Measurements from ENCODE around the gene CEP250.
"Not testable (repeated sequence)": the region's sequence is repeated elsewhere in the genome, so short reads cannot be mapped to it uniquely, and the experiment has no call there.

Gene CEP250

DNA sequence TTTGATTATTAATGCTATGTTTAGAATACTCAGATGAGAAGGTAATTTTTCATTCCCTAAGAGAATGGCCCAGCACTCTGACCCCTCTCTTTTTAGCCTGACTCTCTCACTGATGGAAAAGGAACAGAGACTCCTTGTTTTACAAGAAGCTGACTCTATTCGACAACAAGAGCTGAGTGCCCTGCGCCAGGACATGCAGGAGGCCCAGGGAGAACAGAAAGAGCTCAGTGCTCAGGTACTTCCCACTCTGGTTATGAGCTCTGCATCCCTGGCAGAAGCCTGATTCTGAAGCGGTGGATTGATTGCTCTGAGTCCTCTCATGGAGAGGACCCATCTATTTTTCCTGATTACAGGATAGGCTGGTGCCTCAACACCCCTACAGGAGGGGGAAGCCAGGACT, 41.1 kb downstream of the CEP250 start:
- no peak for DNase-seq

DNA sequence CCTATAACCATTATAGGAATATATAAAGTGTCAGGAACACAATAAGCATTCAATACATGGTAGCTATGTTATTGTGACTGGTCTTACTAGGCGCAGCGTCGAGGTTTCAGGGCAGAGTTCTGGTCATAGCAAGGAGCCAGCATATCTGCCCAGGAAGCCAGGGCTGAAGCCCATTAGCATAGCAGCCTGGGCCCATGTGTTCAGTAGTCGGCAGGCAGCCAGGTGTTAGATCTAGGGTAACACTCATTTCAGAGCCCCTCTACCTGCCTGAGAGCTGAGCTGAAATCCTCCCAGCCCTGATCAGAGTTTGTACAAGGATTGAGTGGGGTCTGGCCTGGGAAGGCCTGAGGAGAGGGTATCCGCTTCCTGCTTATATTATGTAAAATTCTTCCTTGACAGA, 41.9 kb downstream of the CEP250 start:
- DNase-seq: no peak

DNA sequence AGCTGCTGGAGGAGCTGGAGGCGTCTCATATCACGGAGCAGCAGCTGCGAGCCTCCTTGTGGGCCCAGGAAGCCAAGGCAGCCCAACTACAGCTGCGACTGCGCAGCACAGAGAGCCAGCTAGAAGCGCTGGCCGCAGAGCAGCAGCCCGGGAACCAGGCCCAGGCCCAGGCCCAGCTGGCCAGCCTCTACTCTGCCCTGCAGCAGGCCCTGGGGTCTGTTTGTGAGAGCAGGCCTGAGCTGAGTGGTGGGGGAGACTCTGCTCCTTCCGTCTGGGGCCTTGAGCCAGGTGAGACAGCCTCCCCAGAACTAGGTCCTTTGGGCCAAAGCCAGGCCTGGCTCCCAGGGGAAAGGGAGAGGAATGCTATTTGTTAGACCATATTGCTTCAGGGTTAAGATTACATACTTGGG, 42.4 kb downstream of the CEP250 start:
- peak in 51 of 56 donors; percentile 9 to 87 (median 57) for DNase-seq

DNA sequence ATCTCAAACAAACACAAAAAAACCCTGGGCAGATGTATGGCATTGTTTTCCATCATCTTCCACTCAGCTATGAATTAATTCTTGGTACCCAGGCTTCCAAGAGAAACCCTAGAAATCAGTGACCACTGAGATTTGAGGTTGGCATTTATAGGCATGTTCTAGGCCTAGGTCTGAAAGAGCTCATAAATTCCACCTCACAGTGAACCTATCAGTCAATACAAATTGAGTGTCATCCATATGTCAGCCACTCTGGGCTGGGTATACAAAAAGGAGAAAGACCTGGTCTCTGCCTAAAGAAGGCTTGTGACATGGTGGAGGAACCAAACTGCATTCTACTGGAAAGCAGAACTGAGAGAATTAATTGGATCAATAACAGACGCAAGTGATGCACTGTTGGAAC, 43.9 kb downstream of the CEP250 start:
- DNase-seq: no peak

DNA sequence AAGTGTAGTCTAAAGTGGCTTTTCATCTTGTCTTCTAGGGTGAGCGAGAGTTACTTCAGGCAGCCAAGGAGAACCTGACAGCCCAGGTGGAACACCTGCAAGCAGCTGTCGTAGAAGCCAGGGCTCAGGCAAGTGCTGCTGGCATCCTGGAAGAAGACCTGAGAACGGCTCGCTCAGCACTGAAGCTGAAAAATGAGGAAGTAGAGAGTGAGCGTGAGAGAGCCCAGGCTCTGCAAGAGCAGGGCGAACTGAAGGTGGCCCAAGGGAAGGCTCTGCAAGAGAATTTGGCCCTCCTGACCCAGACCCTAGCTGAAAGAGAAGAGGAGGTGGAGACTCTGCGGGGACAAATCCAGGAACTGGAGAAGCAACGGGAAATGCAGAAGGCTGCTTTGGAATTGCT, 47.0 kb downstream of the CEP250 start:
- peak in 1 of 56 donors; percentile 12 for DNase-seq

DNA sequence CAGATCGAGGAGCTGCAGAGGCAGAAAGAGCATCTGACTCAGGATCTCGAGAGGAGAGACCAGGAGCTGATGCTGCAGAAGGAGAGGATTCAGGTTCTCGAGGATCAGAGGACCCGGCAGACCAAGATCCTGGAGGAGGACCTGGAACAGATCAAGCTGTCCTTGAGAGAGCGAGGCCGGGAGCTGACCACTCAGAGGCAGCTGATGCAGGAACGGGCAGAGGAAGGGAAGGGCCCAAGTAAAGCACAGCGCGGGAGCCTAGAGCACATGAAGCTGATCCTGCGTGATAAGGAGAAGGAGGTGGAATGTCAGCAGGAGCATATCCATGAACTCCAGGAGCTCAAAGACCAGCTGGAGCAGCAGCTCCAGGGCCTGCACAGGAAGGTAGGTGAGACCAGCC, 47.9 kb downstream of the CEP250 start:
- no peak for DNase-seq

DNA sequence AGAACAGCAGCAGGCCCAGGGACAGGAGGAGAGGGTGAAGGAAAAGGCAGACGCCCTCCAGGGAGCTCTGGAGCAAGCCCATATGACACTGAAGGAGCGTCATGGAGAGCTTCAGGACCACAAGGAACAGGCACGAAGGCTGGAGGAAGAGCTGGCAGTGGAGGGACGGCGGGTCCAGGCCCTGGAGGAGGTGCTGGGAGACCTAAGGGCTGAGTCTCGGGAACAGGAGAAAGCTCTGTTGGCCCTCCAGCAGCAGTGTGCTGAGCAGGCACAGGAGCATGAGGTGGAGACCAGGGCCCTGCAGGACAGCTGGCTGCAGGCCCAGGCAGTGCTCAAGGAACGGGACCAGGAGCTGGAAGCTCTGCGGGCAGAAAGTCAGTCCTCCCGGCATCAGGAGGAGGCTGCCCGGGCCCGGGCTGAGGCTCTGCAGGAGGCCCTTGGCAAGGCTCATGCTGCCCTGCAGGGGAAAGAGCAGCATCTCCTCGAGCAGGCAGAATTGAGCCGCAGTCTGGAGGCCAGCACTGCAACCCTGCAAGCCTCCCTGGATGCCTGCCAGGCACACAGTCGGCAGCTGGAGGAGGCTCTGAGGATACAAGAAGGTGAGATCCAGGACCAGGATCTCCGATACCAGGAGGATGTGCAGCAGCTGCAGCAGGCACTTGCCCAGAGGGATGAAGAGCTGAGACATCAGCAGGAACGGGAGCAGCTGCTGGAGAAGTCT, 48.6 kb downstream of the CEP250 start:
- DNase-seq: peak in 12 of 56 donors; percentile 5 to 51 (median 14)

DNA sequence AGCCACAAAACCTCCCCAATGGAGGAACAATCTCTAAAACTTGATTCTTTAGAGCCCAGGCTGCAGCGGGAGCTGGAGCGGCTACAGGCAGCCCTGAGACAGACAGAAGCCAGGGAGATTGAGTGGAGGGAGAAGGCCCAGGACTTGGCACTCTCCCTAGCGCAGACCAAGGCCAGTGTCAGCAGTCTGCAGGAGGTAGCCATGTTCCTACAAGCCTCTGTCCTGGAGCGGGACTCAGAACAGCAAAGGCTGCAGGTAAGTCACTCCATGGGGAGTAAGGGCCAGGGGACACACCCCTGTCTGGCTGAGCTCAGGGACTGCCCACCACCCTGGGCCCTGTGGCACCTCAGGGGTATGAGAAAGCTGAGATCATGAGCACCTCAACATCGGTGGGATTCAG, 49.4 kb downstream of the CEP250 start:
- DNase-seq: no peak

DNA sequence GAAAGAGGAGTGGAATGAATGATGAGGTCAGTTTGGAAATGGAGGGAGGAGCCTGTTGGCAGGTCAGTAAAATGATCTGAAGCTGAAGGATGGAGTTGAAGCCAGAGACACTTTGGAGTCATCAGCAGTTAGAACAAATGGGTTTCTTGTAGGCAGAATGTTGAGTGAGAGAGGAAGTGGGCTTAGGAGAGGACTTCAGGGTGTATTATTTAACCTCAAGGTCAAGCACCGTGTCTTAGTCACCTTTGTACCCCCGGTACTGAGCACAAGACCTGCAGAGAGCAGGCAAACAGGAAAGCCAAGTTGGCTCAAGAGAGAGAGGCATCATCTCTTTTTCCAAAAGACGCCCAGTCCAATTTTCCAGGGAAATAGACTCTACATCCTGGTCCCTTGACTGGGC, 50.8 kb downstream of the CEP250 start:
- DNase-seq: no peak

DNA sequence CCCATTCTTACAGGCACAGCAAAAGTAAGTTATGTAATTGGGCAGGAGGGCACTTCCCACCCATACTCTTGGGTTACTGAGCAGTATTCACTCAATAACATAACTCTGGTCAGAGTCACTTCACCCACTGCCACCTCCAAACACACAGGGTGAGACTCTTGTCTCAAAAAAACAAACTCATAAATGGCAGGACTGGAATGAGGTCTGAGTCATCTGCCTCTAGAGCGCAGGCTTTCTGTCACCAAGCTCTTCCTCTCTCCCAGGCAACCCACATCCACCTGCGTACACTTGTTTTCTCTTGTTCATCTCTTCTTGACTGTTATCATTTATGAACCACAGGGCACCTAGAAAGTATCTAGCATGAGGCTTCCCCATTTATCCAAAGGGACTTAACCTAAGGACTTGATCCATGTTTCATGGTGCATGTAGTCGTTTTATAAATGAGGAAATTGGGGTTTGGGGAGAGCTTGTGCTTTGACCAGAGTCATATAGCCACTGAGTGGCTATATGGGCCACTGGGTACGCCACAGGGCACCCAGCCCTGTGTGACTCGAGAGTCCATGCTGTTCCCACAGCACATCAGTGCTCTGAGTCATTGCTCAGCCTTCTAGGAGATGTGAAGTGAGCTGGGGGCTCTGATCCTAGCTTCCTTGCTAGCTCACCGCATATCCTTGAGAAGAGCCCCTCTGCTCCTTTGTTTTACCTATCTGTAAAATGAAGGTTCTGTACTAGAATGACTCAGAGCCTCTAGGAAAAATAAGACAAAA, 51.7 kb downstream of the CEP250 start:
- no peak for DNase-seq

DNA sequence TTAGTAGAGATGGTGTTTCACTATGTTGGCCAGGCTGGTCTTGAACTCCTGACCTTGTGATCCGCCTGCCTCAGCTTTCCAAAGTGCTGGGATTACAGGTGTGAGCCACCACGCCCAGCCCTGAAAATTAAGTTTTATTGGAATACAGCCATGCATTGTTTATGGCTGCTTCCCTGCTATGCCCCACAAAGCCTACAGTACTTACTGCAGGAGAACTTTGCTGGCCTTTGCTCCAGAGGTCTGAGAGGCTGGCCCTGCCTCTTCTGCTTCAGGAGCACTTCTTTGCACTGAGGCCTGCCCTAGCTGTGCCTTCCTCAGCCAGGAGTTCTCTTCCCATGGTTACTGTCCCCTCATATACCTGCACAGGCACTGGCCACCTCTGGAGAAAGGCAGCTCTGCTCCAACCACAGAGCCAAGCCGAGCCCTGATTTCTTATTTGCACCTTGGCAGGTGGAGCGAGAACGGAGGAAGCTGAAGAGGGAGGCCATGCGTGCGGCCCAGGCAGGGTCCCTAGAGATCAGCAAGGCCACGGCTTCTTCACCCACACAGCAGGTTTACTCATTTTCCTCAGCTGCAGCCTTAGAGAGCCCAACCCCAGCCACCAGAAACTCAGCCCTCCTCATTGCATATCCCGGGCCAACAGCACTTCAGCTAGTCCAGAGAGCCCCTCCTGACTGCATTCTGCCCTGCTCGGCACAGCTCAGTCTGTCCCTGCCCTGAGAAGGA, 53.3 kb downstream of the CEP250 start:
- DNase-seq: no peak

DNA sequence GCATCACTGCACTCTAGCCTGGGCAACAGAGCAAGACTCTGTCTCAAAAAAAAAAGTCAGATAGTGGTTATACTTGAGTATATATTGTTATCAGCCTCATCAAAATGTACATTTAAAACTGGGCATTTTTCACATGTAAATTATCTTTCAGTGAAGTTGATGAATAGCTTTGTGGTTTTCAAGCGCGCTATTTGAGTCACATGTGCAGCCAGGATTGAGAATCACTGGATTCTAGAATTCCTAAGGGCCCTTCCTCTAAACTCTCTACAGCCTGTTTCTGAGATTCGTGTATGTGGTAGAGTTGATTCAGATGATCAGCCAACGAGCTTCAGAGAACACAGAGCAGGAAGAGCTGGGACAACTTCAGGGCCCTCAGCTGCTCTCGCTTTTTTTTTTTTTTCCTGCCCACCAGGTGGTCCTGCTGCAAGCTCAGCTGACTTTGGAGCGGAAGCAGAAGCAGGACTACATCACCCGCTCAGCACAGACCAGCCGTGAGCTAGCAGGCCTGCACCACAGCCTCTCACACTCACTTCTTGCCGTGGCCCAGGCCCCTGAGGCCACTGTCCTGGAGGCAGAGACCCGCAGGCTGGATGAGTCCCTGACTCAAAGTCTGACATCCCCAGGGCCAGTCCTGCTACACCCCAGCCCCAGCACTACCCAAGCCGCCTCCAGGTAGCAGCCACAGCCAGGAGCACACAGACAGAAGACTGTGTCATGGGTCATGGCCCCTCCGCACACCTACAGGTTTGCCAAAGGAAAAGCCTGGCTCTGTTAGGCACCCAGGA, 55.7 kb downstream of the CEP250 start:
- no peak for DNase-seq

DNA sequence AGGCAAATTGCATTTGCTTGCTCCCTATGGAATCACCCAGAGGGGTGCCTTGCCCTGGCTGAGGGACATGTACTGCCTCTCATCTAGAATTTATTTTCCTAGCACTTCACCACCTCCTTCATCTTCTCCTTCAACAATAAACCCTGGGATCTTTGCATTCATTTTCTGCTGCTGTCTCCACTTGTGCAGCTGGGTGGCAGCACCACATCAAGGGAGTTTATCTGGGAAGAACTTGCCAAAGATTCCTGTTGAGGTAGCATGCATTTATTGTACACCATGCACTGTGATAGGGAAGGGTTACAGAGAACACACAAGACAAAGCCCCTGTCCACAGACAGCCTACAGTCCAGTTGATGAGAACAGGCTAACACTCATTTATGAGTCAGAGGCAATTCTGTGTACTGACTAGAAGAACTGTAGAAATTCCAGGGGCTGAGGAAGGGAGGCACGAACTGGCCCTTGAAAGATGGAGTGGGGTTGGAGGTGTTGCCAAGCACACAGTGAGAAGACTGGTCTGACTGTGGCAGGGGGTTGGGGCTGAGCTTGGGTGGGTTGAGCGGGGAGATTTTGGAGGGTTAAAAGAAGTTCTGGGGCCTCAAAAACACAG, 56.5 kb downstream of the CEP250 start:
- DNase-seq: peak in 13 of 56 donors; percentile 3 to 37 (median 15)

DNA sequence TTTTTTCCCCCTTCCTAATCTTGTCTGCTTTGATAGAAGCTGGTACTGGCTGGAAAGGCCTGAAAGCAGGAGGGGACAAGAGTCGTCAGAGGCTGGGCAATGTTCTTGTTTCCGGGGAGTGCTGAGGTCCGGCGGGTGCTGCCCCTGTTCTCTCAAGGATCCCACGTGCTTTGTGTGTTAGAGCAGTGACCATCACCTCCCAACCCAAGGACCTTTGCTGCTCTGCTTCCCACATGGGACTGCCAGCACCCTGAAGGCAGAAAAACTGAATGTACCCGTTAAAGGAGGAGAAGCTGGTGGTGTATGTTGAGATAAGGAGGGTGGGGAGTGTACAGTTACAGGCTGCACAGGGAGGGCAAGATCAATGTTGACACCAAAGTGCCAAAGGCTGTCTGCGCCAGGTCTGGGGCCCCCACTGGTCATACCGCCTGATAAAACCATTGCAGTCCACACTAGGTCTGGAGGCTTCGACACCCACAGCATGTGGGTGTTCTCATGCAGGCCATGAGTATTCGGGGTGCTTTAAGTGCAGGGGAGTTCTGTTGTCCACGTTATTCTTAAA, 59.1 kb downstream of the CEP250 start:
- no peak for DNase-seq

DNA sequence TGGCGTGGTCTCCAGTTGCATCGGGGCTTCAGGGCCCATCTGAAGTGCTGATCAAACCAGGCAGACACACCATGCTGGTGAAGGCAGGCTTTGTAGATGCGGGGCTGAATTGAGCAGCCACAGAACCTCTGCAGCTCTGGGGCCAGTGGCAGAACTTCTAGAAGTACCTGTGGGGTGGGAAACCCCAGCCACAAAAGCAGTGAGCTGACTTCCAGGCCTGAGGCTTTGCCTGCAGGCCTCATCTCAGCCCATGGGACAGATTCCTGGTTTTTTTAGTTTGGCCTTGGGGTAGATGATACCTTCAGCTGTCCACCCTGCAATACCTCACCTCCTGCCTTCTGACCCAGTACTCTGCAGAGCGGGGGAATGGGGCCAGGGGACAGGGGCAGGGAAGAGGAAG, 59.9 kb downstream of the CEP250 start:
- no peak for DNase-seq

DNA sequence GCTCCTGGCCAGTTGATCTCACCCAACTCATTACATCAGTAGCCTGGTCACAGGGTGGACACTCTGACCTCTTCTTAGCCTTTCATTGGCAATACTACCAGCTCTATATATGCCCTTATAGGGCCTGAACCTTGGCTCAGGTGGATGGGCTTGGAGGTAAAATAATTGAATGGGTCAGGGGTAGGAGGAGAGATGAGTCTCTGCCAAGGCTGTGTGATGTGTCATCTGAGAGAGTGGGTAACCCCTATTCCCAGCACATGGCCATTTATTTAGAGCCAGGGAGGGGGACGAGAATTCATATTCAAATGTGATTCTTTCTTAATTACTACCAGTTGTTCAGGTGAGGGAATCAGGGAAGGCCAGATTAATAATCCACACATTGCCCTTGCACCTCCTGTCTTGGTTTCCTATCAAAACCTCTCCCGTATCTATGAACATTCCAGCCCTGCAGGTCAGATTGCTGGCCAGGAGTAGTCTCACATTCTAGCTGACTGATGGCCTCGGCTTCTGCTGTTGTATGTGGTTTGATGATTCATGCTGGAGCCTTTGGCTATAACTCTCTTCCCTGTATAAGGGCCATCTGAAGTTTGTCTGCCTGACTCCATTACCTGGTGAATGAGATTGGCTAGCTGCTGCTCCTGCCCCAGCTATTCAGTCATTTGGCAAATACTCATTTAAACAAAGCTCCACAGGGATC, 60.7 kb downstream of the CEP250 start:
- no peak for DNase-seq

DNA sequence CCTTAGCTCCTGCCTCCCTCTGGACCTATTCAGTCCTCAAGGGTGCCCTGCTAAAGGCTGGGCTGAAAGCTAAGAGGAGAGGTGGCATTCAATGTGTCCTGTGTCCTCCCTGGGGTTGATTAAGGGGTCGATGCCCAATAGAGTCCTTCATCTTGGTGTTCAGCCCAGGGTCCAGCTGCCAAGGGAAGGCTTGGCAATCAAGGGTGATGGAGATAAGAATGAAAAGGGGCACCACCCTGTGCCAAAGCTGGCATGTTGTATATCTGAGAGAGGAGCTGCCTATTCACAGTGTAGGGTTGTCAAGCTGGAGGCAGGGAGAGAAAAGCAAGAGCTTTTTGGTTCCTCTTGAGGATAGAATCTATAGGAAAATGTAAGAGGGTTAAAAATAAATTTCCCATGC, 61.7 kb downstream of the CEP250 start:
- DNase-seq: no peak

DNA sequence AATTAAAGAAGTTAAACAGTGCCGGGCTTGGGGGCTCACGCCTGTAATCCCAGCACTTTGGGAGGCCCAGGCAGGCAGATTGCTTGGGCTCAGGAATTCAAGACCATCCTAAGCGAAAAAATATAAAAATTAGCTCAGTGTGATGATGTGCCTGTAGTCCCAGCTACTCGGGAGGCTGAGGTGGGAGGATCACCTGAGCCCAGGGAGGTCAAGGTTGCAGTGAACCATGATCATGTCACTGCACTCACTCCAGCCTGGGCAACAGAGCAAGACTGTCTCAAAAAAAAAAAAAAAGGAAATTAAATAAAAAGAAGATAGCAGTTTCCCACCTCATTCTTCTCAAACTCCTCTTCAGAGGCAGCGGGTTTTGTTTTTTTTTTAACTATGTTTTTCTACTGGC, 62.4 kb downstream of the CEP250 start:
- not testable (repeated sequence) for DNase-seq

DNA sequence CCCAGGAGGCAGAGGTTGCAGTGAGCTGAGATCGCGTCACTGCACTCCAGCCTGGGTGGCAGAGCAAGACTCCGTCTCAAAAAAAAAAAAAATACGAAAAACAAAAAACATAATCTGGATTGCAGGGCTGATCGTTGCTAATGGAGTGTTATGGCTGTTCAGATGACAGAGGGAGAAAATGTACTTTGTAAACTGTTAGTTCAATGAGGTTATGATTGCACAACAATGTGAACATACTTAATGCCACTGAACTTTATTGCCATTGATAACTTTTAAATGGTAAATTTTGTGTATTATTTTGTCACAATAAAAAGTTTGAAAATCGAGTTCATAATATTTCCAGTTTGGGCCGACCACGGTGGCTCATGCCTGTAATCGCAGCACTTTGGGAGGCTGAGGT, 63.6 kb downstream of the CEP250 start:
- no peak for DNase-seq

DNA sequence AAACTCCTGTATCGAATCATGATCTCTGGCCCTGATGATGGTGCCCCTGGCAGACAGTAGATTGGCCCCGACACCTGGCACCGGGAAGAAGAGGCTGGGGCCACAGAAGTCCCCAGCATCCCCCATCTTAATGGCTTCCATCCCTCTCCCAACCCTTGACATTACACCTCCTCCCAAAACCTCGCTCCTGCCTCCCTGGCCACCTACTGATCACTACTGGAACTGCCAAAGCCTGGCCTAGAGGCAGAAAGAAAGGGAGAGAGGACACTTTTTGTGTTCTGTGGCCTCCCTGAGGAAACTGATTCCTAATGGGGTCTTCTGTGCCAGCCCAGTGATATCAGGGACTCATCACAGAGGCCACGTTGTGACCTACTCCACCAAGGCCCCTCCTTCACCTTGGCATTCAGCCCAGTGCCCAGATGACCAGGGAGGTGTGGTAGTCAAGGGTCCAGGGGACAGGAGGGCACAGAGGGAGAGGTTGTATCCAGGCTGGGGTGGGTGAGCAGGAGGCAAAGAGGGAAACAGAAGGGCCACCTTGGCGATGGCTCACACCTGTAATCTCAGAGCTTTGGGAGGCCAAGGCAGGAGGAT, 68.0 kb downstream of the CEP250 start:
- no peak for DNase-seq
